Endothelial cell of umbilical vein (primary cell): Measurements from ENCODE around the gene LMO4. TPM values are rescaled to one million over a fixed set of nuclear protein-coding genes. Genes with fewer than 3 reads are reported as not detected.

ENCODE experiments used
- BruUV-seq: library from RNA; stranded (reverse); fragments of 400-500 nt; replicated peaks from 2 replicates; lab custom pipeline; 2021; lab: Mats Ljungman, UMichigan
- CTCF ChIA-PET: fragments of 300-600, 350-600 bp; sonication (Branson Sonifier 250); formaldehyde crosslinking; loops from one replicate; lab custom pipeline; 2021; ENCODE audit warnings: antibody characterized with exemption, inconsistent platforms; lab: Charles Lee
- POLR2A ChIA-PET: fragments of 300-600, 350-600 bp; sonication (Branson Sonifier 250); formaldehyde crosslinking; loops from one replicate; lab custom pipeline; 2021; ENCODE audit warnings: antibody characterized with exemption, inconsistent platforms; lab: Charles Lee
- DNase-seq: peaks from one replicate; pipeline ENCODE4 v3.0.0-alpha.2; 2011; ENCODE audit warnings: low read depth, low spot score
- FAIRE-seq: peaks from 2 replicates; lab custom pipeline; 2011; peaks lifted over from hg19 to GRCh38; lab: Jason Lieb, UNC
- H2AFZ ChIP-seq: 2 replicates; pipeline ENCODE4 v1.6.0; 2012; ENCODE audit warnings: low read depth, low read length, control low read depth, inconsistent platforms
- H3K27ac ChIP-seq: 2 replicates; pipeline ENCODE4 v1.5.1; 2011; ENCODE audit warnings: low read depth, mild to moderate bottlenecking, control low read depth, low read length, moderate library complexity; ENCODE audit not compliant: insufficient read depth
- H3K27me3 ChIP-seq, 2 experiments: 2 replicates each; pipeline versions ENCODE4 v1.6.0 to v1.6.1; 2011; ENCODE audit warnings: low read length in 2 of 2, mixed read lengths in 1 of 2; ENCODE audit not compliant: control insufficient read depth in 2 of 2, insufficient read depth in 2 of 2
- H3K36me3 ChIP-seq, 2 experiments: 2 replicates in 1 of 2; 3 replicates in 1 of 2; pipeline ENCODE4 v1.5.1; 2011; ENCODE audit warnings: low read length in 2 of 2, mild to moderate bottlenecking in 1 of 2, moderate library complexity in 1 of 2; ENCODE audit not compliant: control insufficient read depth in 2 of 2, insufficient read depth in 2 of 2; ENCODE audit errors: extremely low read depth in 1 of 2
- H3K4me1 ChIP-seq: 3 replicates; pipeline ENCODE4 v1.5.1; 2011; ENCODE audit warnings: mild to moderate bottlenecking, low read length; ENCODE audit not compliant: control insufficient read depth, insufficient read depth; ENCODE audit errors: extremely low read depth
- H3K4me2 ChIP-seq: 2 replicates; pipeline ENCODE4 v1.6.1; 2011; ENCODE audit warnings: low read length, control low read depth, mixed read lengths; ENCODE audit not compliant: insufficient read depth
- H3K4me3 ChIP-seq, 3 experiments: fragments of 200-600 bp in 1 of 3; sonication (generic), shearing (Covaris generic) in 1 of 3; replicated peaks in 1 of 3; 2 replicates each; pipeline ENCODE4 v1.5.1; 2011 to 2016; ENCODE audit warnings: control low read depth in 3 of 3, low read length in 3 of 3, mild to moderate bottlenecking in 2 of 3, inconsistent platforms in 1 of 3, low read depth in 1 of 3, moderate library complexity in 1 of 3; ENCODE audit not compliant: insufficient read depth in 1 of 3
- H3K79me2 ChIP-seq: 2 replicates; pipeline ENCODE4 v1.6.0; 2012; ENCODE audit warnings: low read length, inconsistent platforms; ENCODE audit not compliant: control insufficient read depth, insufficient read depth
- H3K9ac ChIP-seq: replicated peaks from 2 replicates; pipeline ENCODE3; 2011; ENCODE audit warnings: low read length, control low read depth; ENCODE audit not compliant: insufficient read depth; ENCODE audit errors: extremely low read depth
- H3K9me1 ChIP-seq: replicated peaks from 3 replicates; pipeline ENCODE4 v1.6.0; 2011; ENCODE audit warnings: mild to moderate bottlenecking, low read length; ENCODE audit not compliant: control insufficient read depth, insufficient read depth; ENCODE audit errors: extremely low read depth
- H3K9me3 ChIP-seq: replicated peaks from 2 replicates; pipeline ENCODE4 v1.5.1; 2012; ENCODE audit warnings: low read length, inconsistent platforms; ENCODE audit not compliant: control insufficient read depth, insufficient read depth
- H4K20me1 ChIP-seq: replicated peaks from 2 replicates; pipeline ENCODE3; 2011; ENCODE audit warnings: mild to moderate bottlenecking, low read length; ENCODE audit not compliant: control insufficient read depth, insufficient read depth; ENCODE audit errors: extremely low read depth
- CTCF ChIP-seq, 2 donors: IDR thresholded peaks; 1 replicate in 1 of 2; 2 replicates in 1 of 2; pipeline ENCODE4 v1.5.1; 2011; ENCODE audit warnings: low read length in 2 of 2, mild to moderate bottlenecking in 2 of 2, moderate library complexity in 2 of 2, control low read depth in 1 of 2, inconsistent platforms in 1 of 2, low read depth in 1 of 2; ENCODE audit not compliant: insufficient read depth in 1 of 2; ENCODE audit errors: extremely low read depth in 1 of 2
- EZH2 ChIP-seq: IDR thresholded peaks from 2 replicates; pipeline ENCODE4 v1.6.1; 2012; ENCODE audit warnings: borderline replicate concordance, low read depth, mild to moderate bottlenecking, moderate library complexity, low read length, inconsistent platforms; ENCODE audit not compliant: severe bottlenecking
- FOS ChIP-seq: IDR thresholded peaks from 2 replicates; pipeline ENCODE4 v1.6.1; 2011; ENCODE audit warnings: mild to moderate bottlenecking, low read length, moderate library complexity, borderline replicate concordance; ENCODE audit not compliant: insufficient read depth
- GATA2 ChIP-seq: IDR thresholded peaks from 2 replicates; pipeline ENCODE4 v1.7.0; 2011; ENCODE audit warnings: low read depth, mild to moderate bottlenecking, moderate library complexity, mixed read lengths, low read length; ENCODE audit not compliant: insufficient read length, insufficient read depth
- JUN ChIP-seq: IDR thresholded peaks from 2 replicates; pipeline ENCODE4 v1.6.1; 2011; ENCODE audit warnings: borderline replicate concordance, low read depth; ENCODE audit not compliant: insufficient read length, insufficient read depth
- MAX ChIP-seq: IDR thresholded peaks from 2 replicates; pipeline ENCODE4 v1.6.1; 2011; ENCODE audit not compliant: insufficient read depth, insufficient read length
- MYC ChIP-seq: IDR thresholded peaks from one replicate; pipeline ENCODE4 v1.6.1; 2011; ENCODE audit warnings: mild to moderate bottlenecking, low read depth, low read length
- POLR2A ChIP-seq: IDR thresholded peaks from 2 replicates; pipeline ENCODE4 v1.6.1; 2012; ENCODE audit warnings: low read depth, mild to moderate bottlenecking, control low read depth, low read length
- POLR2AphosphoS5 ChIP-seq: IDR thresholded peaks from 2 replicates; pipeline ENCODE4 v1.6.1; 2012; ENCODE audit warnings: low read depth, mild to moderate bottlenecking, control low read depth, low read length, moderate library complexity; ENCODE audit not compliant: insufficient read depth
- dilution Hi-C: fragments of 300-500 bp; cut with MboI; formaldehyde crosslinking; loops from one replicate; pipeline ENCODE4 v1.15.0; 2019; ENCODE audit warnings: low sequenced_read_pairs; ENCODE audit not compliant: extremely low pct_ligation_motif_present
- intact Hi-C: fragments of 100-400 bp; cut with micrococcal nuclease; formaldehyde crosslinking; loops from one replicate; pipeline ENCODE4 v1.10.0; 2022
- polyA plus RNA-seq, 4 experiments: library from polyadenylated mRNA; depleted of rRNA in 3 of 4; stranded (reverse) in 3 of 4; unstranded in 1 of 4; fragments of >200 nt; gene quantifications; 2 replicates each; pipeline versions ENCODE4 v1.2.1 to v1.2.3, GENCODE V29; 2011 to 2012; ENCODE audit warnings: missing spikeins in 1 of 4
- total RNA-seq: library from RNA; stranded (reverse); gene quantifications from 2 replicates; pipeline ENCODE4 v1.2.3, GENCODE V29; 2021

LMO4 gene
- total and polyA plus RNA-seq, 2 donors (not counting 3 experiments of a cell fraction or from before 2014, with no cell fraction given), result 24.8 to 36.6 TPM

- dilution Hi-C loops (no loop called here), intact Hi-C loops (loop anchor here (10.0 kb wide), 3 partner anchors 394 to 1304 kb away; no protein-coding TSS in a partner anchor)
- Histone ChIP-seq H4K20me1 (no peaks in the 10 kb centered on the region), H2AFZ (no peak overlapping the region), H3K27ac (no peak overlapping the region), H3K9ac (no peak overlapping the region), H3K4me1 (no peaks in the 10 kb centered on the region), H3K9me1 (no peaks in the 10 kb centered on the region), H3K4me3 (no peak overlapping the region), H3K9me3 (no peaks in the 10 kb centered on the region), H3K79me2 (no peaks in the 10 kb centered on the region), H3K27me3 (peaks cover 0 to 7% of the 10 kb centered on the region in 2 experiments), H3K4me2 (no peak overlapping the region), H3K36me3 (no peaks in the 10 kb centered on the region)
- no peak for TF ChIP-seq MYC
- no peak for TF ChIP-seq CTCF (IDR thresholded peaks at IDR 0.05; ENCODE audit: extremely low read depth in 1 of 2, insufficient read depth in 1 of 2, low read depth in 1 of 2, low read length in 2 of 2)
- no peak for TF ChIP-seq POLR2A
- no peak for TF ChIP-seq FOS
- no peak for TF ChIP-seq MAX
- no peak for TF ChIP-seq JUN
- no peak for TF ChIP-seq EZH2
- TF ChIP-seq POLR2AphosphoS5, result no peak
- no peak for TF ChIP-seq GATA2
- BruUV-seq, result no TSS peak
- no peak for DNase-seq
- ChIA-PET CTCF (no interaction called here), POLR2A (no interaction called here)
- no peak for FAIRE-seq
Observed at GRCh38 chr1:87291107-87291506, 37.6 kb upstream of the LMO4 start.
